GM23248 (cell line): ENCODE measurements around the gene NCAN.

Experiments
- EZH2 ChIP-seq: fragments of 200-600 bp; sonication (generic); IDR thresholded peaks from 2 replicates; pipeline ENCODE4 v1.6.1; 2018; ENCODE audit warnings: antibody characterized with exemption, mild to moderate bottlenecking; ENCODE audit not compliant: insufficient read depth, poor library complexity, severe bottlenecking
- EZH2phosphoT487 ChIP-seq: fragments of 200-600 bp; sonication (generic); IDR thresholded peaks from 2 replicates; pipeline ENCODE4 v1.6.1; 2018; ENCODE audit warnings: antibody characterized with exemption, moderate library complexity, mild to moderate bottlenecking, low read depth; ENCODE audit not compliant: insufficient read depth

- TF ChIP-seq EZH2: no peak
- no peak for TF ChIP-seq EZH2phosphoT487
Measured at GRCh38 chr19:19259741-19260140, 48.0 kb downstream of the NCAN start.
